GM21717 (cell line): Measurements from ENCODE around the gene NGEF.
A peak's percentile ranks its signal among the peaks of the same experiment; 100 is the strongest.

Experiments
- ATAC-seq: cut with Tn5 transposase; IDR thresholded peaks from one replicate; pipeline ENCODE4 v1.9.1; 2021; ENCODE audit warnings: mild to moderate bottlenecking, moderate library complexity; ENCODE audit not compliant: unreplicated experiment

Gene NGEF

DNA sequence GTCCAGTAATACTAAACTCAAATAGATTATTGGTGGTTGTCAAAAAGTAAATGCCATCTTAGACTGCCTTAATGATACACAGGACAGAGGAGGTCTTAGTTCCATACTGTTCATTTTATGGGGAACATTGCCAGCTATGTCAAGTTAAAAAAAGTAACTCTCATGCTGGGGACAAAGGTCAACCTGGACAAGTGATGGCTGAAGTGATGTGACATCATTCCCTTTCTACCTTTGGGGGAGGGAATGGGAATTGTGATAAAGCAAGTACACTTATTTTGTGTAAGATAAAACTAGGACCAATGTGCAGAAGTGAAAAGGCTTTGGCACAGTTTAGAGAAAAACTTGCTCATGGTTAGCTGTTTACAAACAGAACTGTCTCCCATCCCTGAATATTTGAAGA is 167.0 kb downstream of the NGEF start:
- no peak for ATAC-seq

DNA sequence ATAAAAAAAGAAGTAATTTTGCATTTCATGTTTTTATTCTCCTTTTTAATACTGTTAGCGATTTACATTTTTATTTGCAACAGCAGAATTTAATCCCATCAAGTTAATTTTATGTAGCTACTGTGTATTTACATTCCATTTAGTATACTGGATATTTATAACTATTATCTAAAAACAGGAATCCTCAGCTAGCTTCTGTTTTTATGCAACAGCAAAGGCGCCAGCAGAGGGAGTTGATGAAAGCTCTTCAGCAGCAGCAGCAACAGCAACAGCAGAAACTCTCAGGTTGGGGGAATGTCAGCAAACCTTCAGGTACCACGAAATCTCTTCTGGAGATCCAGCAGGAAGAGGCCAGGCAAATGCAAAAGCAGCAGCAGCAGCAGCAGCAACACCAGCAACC is 169.2 kb downstream of the NGEF start:
- ATAC-seq: no peak

DNA sequence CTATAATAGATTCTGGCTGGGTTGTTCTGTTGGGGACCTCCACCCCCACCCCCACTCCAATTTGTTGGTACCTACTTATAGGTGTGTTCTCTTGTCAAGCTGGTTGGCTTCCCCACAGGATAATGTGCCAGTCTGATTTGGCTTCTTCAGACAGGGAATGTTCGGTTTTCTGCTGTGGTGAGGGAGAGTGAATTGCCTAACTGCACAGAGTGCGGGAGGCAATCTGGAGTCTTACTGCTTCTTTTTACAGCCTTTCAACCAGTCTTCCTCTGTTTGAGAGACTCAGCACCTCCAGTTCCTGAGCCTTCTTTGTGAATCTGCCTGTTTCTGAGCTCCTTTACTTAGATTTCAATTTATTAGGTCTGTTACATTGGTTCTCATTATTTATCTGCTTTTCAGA is 170.4 kb downstream of the NGEF start:
- ATAC-seq: no peak

DNA sequence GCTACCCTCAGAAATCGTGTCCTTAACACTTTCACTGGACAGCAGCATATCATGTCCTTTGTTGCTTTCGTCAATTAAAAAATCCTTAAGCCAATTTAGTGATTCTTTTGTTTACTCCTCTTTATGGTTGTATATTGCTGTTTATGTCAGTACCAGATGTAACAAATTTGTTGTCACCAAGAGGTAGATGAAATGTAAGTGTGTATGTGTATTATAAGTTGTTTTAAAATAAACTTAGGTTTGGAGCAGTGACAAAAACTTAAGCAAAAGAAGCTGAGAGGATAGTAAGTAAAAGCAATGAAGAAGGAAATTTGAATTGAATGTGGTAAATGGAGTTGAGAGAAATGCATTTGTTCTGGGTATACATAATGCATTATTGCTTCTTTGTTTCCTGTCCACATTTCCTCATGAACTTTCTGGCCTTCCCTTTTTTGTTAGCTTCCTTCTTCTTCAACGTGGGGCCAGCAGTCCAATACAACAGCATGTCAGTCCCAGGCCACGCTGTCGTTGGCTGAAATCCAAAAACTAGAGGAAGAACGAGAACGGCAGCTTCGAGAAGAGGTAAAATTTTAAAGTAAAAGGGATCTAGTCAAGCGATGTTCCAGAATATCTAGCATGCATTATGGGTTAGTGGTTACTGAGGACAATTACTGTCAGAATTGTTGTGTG is 173.5 kb downstream of the NGEF start:
- no peak for ATAC-seq

DNA sequence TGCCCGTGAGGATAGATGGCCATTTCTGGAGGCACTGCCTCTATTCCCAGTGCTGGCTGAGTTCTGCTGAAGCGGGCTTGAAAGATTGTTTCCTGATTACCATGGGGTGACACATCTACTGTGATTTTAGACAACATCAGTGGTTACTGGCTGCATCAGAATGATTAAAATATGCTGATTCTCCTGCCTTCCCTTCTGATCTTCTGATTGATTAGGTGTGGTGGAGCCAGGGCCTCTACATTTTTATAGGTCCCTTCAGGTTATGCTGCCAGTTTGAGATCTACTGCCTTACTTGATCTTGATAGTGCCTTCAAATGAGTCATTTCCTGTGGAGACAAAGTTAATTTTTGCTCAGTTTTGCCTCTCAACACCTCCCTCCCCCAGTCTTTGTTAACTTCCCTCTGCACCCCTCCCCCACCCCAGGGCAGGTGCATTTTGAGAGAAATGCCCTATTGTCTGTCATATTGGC is 174.6 kb downstream of the NGEF start:
- peak; percentile 63 for ATAC-seq

DNA sequence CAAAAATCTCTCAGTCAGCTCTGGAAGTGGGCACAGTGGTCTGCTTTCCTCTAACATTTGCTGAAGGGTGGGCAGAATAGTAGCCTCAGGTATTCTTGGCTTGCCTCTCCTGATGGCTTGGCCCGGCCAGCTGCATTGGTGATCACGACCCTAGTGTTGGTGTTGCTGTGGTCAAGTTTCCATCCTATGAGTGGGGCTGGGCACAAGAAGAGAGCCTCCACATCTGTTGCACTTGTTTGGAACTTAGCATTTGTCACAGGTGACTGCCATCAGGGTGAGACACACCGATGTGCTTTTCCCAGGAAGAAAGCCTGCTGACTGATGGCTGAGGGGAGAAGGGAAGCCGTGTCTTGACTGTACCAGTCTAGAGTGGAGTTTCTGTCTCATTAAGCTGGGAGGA is 176.1 kb downstream of the NGEF start:
- no peak for ATAC-seq

DNA sequence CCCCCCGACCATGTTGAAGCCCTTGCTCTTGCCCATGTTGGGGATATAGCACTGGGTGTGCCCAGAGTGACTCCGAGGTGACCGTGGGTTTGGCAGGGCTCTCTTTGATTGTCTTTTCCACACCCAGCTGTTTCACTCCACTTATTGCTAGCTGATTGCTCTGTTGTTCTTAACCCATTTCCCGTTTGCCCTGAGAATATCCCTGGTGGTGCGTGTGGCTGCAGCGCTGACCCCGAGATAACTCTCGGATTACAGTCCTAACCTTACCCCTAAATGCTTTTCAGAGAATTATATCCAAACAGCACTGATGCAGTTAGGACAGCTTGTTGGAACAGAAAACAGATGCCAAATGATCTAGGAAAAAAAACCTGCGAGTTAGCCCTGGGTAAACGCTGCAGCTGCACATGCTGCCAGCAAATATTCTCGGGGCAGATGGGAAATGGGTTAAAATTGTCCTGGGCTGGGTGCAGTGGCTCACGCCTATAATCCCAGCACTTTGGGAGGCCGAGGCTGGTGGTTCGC is 177.3 kb downstream of the NGEF start:
- ATAC-seq: no peak

DNA sequence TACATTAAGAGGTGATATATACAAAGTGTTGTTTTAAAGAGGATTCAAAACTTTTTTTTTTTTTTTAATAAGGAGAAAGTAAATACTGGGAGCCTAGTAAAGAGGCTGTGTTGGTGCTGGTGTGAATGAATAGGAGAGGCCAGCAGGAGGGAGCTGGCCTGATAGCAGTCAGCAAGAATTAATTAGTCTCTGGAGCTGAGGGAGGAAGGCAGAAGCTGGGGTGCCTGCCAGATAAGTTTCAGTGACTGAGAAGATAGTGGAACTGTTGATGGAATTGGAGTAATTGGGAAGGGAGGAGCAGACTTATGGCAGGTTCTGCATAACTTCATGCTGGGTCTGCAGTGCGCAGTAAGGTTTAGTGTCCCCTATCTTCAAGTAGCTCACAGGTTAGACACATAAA is 179.2 kb downstream of the NGEF start:
- no peak for ATAC-seq

DNA sequence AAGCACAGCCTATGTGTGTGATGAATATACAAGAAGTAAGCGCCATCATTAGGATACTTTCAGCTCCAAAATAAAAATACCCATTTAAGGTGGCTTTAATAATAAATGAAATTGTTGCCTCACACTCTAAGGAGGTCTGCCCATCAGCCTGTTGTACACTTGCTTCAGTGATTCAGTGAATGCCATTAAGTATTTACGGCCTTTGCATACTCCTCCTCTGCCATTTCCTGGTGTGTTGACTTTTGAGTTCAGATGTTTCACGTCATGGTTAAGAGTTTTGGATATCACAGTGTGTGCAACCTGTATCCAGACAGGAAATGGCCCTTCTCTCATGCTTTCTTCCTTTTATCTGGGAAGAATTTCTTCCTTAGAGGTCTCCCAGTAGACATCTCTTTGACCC is 181.6 kb downstream of the NGEF start:
- ATAC-seq: no peak

DNA sequence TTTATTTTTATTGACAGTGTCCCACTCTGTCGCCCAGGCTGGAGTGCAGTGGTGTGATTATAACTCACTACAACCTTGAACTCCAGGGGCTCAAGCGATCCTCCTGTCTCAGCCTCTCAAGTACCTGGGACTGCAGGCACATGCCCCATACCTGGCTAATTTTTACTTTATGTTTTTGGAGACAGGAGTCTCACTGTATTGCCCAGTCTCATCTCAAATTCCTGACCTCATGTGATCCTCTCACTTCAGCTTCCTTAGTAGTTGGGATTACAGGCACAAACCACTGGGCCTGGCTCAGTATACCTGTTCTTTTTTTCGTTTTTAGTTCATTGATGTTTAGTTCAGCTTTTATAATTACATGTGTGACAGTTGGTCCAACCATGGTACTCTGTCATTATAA is 183.1 kb downstream of the NGEF start:
- ATAC-seq: no peak
